CD4-positive, alpha-beta T cell treated with Interferon alpha-2 for 1 hour (primary cell): ENCODE results near the gene MPND.
"Not testable (repeated sequence)": the region's sequence is repeated elsewhere in the genome, so short reads cannot be mapped to it uniquely, and the experiment has no call there.

ENCODE experiments used
- DNase-seq, 2 donors: peaks; one replicate each; pipeline ENCODE4 v3.0.0-alpha.2; 2020 to 2022

Gene MPND

DNA sequence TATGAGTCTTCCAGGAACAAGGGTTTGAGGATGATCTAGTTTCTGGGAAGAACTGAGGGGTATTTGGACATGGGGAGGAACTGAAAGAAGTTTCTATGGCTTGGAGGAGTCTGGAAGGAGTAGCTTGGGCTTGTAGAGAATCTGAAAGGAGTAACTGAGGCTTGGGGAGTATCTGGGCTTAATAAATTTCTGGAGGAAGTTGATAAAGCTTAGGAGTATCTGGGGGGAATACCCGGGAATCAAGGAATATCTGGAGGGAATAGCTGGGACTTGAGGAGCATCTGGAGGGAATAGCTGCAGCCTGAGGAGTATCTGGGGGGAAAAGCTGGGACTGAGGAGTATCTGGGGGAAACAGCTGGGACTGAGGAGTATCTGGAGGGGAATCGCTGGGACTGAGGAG lies 22.9 kb upstream of the MPND start:
- no peak for DNase-seq

- DNase-seq: no peak
Measured at GRCh38 chr19:4322942-4323665, 20.3 kb upstream of the MPND start.

DNA sequence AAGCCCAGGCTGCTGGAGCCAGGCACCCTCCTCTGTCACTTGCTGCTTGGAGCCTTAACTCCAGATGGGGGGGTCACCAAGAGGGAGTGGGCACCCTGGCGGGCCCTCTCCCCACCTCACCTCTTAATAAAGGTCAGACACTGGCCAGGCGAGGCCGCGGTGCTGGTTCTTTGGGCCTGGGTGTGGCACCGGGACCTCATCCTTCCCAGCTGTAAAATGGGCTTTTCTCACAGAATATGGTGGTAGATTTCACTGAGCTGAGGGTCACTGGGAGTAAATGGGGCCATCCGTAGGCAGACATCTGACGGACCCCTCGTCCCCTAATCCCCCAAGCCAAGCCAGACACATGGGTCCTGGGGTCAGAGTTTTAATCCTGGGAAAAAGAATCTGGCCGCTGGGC lies 19.7 kb upstream of the MPND start:
- no peak for DNase-seq

DNA sequence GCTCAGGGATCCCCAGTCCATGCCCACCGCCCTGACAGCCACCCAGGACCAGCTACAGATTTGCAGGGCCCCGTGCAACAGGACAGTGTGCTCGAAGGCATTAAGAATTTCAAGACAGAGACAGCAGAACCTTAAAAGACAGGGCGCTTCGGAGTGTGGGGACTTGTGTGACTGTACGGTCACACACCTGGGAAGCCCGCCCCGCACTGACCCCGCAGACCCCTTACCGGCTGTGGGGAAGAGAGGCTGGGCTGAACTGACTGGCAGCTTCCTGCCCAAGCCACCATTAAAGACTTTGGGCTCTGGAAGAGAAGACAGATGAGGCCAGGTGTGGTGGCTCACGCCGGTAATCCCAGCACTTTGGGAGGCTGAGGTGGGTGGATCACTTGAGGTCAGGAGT lies 19.1 kb upstream of the MPND start:
- DNase-seq: no peak

DNA sequence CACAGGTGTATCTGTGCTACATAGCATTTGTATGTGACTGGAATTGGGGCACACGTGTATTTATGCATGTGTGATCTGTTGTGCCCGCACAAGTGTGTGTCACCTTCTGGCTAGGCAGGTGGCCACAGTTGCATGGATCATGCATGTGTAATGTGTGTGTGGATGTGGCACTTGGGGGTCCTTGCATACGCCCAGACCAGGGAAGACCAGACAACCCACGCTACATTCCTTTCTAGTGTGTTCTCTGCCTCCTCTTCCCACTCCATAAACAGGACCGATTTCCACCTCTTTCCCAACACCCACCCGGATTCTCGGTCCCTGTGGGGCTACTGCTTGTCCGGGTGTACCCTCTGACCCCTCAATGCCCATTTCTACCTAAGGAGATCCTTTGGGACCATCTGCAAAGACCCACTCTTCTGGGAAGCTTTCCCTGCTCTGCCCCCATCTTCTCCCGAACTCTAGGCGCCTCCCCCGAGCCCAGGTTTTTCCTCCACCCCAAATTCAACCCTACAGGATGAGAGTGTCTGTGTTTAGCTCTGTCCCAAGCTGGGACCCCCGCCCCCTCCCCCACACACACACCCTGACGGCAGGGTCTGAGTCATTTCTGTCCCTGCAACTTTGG lies 17.0 kb upstream of the MPND start:
- DNase-seq: no peak

GRCh38 chr19:4326837-4327251 lies 16.5 kb upstream of the MPND start:
- peak in 1 of 2 donors; percentile 33 for DNase-seq

GRCh38 chr19:4327252-4327876 lies 16.0 kb upstream of the MPND start:
- peak; percentile 75 to 80 for DNase-seq

GRCh38 chr19:4327877-4328242 lies 15.5 kb upstream of the MPND start:
- DNase-seq: no peak

DNA sequence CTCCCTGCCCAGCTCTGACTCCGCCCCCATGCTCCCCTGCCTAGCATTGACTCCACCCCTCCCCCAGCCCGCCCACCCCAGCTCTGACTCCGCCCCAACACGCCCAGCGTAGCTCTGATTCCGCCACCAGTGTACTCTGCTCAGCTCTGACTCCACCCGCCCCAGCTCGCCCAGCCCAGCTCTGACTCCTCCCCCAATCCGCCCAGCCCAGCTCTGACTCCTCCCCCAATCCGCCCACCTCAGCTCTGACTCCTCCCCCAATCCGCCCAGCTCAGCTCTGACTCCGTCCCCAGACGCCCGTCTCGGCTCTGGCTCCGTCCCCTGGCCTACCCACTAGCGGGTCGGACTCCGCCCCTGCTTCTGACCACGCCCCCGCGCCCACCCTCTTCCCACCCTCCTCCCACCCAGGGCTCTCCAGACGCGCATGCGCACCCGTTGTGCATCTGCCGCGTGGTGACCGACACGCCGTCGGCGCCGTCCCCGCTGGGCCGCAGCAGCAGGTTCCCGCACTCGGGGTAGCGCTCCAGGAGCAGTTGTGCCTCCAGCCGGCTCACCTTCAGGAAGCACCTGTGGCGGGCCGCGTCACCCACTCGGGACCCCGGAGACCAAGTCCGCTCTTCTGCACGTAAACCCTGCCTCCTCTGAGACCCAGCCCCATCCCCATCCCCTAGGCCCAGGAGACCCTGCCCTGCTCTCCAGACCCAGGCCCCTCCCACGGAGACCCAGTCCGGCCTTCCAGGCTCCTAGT lies 14.9 kb upstream of the MPND start:
- DNase-seq: peak; percentile 95 to 96

DNA sequence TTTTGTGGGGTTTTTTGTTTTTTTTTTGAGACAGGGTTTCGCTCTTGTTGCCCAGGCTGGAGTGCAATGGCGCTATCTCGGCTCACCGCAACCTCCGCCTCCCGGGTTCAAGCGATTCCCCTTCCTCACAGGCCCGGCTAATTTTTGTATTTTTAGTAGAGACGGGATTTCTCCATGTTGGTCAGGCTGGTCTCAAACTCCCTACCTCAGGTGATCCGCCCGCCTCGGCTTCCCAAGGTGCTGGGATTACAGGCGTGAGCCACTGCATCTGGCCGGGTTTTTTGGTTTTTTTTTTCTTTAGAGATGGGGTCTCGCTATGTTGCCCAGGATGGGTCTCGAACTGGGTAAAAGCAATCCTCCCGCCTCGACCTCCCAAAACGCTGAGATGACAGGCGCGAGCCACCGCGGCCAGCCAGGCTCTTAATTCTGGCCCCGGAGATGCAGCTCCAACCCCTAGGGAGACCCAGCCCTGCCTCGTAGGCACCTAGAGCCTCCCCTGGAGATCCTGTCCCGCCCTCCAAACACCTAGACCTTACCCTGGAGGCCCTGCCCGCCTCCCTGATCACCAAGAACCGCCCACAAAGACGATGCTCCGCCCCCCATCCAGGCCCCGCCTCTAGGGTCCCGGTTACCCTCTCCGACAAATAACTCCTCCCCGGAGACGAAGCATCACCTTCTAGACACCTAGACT lies 14.2 kb upstream of the MPND start:
- DNase-seq: peak in 1 of 2 donors; percentile 43

DNA sequence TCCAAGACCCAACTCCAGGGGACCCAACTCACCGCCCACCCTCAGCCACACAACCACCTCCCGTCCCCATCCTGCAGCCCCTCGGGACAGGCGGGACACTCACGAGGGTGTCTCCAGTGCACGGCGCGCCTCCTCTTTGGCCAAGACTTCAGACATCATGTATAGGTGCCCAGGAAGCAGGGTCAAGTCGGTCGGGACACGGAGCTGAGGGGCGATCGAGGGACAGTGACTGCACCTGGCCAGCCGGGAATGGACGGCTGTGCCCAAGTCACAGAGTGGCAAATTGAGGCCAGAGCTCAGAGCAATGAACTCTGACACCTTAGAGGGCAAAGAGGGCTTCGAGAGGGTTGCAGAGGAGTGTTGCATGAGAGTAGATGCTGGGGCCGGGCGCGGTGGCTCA lies 13.5 kb upstream of the MPND start:
- DNase-seq: no peak

DNA sequence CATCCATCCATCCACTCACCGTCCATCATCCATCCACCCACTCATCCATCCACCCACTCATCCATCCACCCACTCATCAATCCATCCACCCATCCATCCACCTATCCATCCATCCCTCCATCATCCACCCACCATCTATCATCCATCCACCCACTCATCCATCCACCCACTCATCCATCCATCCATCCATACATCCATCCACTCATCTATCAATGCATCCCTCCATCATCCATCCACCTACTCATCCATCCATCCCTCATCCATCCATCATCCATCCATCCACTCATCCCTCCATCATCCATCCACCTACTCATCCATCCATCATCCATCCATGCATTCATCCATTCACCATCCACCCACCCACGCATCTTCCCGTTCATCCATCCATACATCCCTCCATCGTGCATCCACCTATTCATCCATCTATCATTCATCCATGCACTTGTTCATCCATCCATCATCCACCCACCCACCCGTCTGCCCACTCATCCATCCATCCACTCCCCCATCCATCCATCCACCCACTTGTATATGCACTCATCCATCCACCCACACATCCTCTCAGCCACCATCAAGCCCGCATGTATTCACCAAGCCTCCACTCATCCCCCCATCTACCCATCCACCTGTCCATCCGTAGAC lies 8.3 kb upstream of the MPND start:
- no peak for DNase-seq

DNA sequence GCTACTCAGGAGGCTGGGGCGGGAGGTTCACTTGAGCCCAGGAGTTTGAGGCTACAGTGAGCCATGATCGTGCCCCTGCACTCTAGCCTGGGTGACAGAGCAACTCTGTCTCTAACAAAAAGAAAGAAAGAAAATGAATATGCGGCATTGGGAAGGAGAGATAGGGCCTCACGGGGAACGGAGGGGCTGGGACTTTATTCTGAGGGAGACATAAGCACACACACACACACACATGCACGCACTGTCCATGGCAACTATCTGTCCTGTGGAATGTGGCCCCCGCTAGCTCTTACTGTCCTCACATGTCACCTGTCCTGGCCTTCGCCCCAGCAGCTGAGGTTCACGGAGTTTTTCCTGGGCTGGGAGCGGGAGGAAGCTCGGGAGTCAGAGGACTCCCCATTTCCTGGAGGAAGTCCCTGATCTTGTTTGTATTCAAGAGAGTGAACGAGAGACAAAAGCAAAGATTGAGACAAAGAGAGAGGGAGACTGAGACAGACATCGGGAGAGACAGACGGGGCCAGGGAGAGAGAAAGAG lies 5.4 kb upstream of the MPND start:
- DNase-seq: no peak

DNA sequence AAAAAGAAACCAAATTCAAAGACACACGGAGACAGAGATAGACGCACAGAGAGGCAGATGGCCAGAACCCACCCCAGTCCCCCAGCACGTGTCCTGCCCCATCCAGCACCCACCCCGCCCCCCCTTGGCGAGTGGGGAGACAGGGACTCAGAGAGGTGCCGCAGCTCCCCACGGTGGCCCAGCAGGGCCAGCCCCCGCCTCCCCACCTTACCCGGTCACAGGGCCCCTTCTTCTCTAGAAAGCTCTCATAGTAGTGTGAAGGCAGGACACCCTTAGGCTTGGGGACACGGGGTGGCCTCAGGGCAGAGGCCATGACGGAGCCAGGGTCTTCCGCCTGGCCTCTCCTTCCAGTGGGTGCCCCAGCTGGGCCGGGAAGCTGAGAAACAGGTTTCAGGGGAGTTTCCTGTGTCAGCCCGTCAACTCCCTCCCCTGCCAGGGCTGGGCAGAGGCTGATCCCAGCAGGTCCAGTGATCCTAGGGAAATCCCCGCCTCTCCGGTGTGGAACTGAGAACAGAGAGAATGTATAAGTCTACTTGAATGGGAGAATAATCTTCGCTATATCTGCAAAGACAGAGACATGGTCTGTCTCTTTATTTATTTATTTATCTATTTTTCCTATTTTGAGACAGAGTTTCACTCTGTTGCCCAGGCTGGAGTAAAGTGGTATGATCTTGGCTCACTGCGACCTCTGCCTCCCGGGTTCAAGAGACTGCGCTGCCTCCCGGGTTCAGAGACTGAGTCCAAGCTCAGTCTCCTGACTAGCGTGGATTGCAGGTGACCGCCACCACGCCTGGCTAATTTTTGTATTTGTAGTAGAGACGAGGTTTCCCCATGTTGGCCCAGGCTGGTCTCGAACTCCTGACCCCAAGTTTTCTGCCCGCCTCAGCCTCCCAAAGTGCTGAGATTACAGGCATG lies 4.7 kb upstream of the MPND start, which contains the start of gene STAP2:
Gene STAP2, minus strand, starts transcription at position 387 of the 915 bp plus-strand sequence. Its CDS starts 74 bp downstream, at position 313.
- peak; percentile 13 to 26 for DNase-seq

DNA sequence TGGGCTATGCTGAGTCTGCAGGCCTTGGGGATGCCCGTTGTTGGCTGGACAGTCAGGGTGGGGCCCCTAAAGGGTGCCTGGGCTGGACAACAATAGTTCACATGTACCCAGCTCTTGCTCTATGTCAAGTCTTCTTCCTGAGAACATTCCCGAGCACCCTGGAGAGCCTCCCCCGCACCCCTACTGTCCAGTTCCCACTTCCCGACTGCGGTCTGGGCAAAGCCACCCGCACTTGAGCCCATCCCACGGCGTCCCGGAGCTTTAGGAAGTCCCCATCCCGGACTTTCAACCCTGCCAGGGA lies 1.1 kb upstream of the MPND start:
- no peak for DNase-seq

- DNase-seq: peak; percentile 97 to 99
Measured at GRCh38 chr19:4342615-4343369, 570 bp upstream of the MPND start.

- no peak for DNase-seq
Measured at GRCh38 chr19:4345342-4346019, 2.1 kb downstream of the MPND start.

- no peak for DNase-seq
Measured at GRCh38 chr19:4346020-4346383, 2.6 kb downstream of the MPND start.

DNA sequence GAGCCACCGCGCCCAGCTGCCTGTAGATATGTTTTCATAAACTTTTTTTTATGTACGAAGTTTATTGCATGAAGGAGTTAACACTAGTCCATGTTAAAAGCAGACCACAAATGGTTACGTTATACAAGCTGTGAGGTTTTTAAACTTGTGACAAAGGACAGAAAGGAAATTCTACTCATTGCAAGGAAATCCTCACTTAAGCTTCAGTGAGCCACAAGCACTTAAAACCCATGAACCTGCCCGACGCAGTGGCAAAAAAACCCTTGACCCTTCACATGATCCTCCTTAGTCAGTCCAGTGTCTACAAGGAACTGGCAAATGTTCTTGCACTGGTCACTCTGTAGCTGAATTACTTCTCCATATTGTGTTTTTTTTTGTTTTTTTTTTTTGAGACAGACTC lies 4.2 kb downstream of the MPND start:
- DNase-seq: no peak

GRCh38 chr19:4349225-4349624 lies 5.9 kb downstream of the MPND start:
- DNase-seq: not testable (repeated sequence)
